ENCODE data around the gene TMEM115. TPM values are rescaled to one million over a fixed set of nuclear protein-coding genes. Genes with fewer than 3 reads are reported as not detected.

Gene TMEM115
- total RNA-seq, 1 donor from 2014 or later, result 18.4 TPM

DNA sequence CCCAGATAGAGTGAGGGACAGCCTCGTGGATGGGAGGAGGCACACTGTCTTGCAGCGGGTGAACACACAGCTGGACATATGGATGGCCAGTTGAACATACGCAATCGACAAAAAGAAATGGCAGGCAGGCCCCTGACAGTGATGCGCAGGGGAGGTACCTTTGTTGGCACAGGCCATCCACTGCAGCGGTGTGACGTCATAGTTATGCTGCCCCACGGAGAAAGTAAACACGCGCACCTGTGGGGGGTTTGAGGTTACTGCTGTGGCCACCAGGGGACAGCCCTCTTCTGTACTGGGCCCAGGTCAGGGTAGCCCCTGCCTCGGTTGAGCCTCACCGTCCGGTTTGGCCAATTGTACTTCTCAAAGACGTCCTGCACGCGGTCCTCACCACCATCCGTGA lies 19.4 kb upstream of the TMEM115 start:
- intact Hi-C loops (cut with micrococcal nuclease), result no loop called here

DNA sequence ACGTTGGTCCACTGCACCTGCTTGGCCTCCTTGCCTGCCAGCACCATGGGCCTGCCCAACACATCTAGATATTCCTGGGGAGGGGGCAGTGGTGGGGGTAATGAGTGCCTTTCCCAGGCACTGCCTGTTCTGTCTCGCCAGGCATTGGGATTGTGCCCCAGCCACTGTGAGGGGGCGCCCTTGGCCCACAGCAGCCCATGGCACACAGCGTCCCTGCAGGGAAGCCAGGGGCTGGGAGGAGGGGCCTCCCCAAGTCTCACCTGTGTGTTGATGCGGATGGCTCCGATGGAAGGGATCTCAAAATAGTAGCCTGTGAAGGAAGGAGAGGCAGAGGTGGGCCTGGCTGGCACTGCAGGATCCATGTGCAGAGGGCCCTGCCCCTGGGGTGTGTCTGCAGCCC lies 18.7 kb upstream of the TMEM115 start:
- intact Hi-C loops (cut with micrococcal nuclease), result no loop called here

DNA sequence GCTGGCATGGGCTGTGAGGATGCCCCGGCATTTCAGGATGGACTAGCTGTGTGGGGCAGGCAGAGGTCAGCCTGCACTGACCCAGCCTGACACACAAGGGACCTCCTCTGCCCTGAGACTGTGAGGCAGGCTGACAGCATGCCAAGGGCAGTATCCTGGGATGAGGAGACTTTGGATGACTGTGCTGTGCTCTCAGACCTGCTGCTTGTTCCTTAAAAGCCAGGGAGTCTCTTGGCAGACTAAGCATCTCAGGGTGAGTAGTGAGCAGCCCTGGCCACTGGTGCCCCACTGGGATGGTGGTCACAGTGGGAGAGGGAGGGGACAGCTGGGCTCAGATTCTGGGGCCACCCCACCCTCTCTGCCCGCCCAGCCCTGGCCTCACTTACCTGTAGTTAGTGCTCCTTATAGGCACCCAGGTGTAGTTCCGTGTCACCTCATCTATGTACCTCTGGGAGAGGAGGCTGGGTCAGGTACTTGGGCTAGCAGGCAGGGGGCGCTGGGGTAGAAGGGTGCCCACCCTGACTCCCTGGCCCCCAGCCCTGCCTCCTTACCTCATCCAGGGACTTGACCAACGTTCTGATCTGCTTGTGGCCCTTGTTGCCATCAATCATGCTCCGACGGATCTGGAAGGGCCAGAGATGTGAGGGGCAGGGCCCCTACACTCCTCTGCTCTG lies 16.1 kb upstream of the TMEM115 start:
- intact Hi-C loops (cut with micrococcal nuclease), result no loop called here

DNA sequence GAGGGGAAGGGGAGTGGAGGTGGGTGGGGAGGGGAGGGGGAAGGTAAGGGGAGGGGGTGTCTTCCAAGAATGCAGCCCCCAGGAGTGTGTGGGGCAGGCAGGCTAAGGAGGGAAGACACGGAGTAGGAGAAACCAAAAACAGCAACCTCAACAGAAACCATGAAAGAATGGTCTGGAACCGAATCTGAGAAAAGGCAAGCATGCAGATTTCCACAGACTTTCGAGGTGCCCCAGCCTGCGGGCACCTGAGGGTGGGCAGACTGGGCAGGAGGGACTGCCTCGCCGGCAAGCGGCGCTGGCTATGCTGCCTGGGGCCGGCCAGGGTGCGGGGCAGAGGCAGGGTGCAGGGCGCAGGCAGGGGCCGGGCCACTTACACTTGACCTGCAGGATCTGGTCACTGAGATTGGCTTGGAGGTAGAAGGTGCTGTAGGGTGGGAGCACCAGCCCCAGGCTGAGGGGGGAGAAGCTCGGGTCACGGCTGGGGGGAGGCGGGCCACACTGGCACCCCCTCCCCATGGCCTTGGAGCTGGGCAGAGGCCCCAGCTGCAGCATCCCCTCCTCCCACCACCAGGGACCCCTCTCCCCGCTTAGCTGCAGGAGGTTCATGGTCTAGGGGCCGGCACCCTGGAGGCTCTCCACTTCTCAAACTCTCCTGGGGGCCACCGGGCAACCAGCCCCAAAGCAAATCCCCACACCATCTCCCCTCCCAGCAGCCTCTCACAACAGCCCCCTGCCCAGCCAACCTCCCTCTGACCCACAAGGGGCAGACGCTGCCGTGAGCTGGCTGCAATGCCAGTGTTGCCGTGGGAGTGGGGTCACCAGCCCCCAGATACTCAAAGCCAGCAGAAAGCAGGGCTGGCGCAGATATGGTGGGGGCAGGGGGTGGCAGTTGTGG lies 15.3 kb upstream of the TMEM115 start:
- intact Hi-C loops (cut with micrococcal nuclease), result no loop called here

DNA sequence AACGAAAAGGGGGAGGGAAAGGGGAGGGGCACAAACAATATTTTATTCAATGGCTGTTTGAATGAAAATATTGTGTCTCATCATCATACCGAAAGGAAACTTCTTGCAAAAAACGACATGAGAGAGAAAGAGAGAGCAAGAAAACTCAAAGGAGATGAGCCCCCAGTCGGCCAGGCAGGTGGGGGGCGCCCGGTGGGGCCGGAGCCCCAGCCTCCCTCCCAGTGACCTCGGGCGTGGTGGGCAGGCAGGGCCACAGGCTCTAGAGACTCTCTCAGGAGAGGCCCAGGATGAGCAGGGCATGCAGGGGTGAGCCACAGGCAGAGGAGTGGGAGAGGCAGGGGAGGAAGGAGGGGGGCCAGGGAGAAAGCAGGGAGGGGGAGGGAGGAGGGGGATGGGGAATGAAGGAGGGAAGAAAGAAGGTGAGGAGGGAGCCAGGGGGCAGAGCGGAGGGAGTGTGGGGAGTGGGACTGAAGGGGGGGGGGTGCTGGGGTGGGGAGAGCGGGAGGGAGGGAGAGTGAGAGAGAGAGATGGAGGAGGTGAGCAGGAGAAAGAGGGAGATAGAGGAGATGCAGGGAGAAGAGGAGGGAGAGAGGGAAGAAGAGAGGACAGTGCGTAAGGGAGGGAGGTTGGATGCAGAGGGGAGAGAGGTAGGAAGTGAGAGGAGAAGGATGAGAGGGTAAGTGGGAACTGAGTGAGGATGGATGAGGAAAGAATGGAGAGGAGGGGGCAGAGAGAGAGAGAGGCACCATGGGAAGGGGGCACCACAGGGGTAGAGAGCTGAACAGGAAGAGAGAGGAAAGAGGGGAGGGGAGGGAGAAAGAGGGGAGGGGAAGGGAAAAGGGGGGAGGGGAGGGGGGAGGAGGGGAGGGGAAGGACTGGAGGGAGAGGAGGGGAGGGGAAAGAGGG lies 14.1 kb upstream of the TMEM115 start:
- intact Hi-C loops (cut with micrococcal nuclease), result no loop called here

DNA sequence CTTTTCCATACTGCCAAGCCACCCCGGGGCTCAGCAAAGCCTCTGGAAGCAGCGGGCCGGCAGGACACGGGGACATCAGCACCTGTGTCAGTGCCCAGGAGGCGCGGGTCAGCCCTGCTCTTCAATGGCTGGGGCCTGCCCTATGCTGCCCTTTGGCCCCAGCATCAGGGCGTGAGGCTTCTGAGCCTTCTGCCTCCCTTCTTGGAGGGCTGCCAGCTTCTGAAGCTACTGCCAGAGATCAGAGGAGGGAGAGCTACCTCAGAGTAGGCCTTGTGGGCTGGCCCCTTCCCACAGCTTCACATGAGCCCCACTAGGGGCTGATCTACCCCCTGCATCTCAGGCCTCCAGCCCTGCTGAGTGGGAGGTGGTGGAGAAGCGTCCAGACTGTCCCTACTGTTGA lies 13.0 kb upstream of the TMEM115 start:
- intact Hi-C loops (cut with micrococcal nuclease), result no loop called here

DNA sequence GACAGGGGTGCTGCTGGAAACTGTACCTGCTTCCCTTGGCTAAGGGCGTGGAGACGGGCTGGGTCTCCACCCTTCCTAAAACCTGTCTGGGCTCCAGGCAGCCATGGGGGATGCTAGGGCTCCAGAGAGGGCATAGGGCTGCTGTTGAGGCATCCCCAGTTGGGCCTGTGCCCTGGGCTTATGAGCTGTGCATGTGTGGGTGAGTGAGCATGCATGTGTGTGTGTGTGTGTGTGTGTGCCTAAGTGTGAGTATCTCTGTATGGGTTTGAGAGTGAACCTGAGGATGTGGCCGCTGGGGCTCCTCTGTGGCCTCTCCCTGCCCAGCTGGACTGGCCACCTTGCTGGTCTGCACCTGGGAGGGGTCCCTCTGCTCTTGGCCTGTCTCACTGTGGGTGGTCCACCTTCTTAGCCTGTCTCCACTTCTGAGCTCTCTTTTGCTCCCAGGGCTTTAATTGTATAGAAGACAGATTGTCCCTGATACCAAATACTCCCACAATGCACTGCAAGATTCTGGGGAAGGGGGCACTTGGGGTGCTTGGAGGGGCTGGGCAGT lies 11.9 kb upstream of the TMEM115 start:
- intact Hi-C loops (cut with micrococcal nuclease), result no loop called here

DNA sequence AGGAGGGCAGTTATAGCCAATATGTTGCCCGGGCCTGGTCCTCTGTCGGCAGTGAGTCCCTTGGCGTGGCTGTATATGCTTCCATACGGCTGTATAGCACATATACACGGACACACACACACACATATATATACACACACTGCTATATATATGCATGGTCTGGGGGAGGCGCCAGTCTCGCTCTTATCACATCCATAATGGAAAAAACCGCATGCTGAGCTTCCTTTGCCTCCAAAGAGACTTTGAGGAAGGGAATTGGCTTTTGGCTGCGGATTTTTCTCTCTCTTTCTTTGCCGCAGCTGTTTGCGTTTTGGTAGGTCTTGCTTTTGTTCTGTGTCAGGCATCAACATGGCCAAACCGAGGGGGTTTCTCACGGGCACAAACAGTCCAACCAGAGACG lies 11.3 kb upstream of the TMEM115 start:
- intact Hi-C loops (cut with micrococcal nuclease), result no loop called here

DNA sequence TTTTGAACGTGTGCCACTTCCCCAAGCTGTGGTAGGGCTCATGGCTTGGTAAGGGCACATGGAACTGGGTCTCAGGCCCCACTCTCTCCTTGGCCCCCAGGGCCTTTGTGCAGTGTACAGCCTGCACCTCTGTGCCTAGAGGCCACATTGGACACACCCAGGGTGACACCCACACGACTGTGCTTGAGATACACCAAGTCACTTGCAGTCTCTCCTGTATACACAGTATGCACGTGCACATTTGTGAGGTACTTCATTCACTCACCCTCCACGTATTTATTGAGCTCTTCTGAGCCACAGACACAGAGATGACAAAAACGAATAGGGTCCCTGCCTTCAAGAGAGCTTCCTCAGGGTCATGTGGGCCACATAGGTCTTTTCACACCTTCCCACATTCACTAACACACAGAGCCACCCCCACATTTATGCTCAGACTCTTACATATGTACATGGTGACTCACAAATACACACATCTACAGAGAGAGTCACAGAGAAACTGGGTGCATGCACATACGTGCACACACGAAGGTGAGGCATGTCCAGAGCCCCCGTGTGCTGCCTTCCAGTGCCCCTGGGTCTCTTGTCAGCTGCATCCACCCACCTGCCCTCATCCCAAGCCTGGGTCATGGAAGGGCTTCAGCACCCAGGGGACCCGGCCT lies 9.8 kb upstream of the TMEM115 start:
- intact Hi-C loops (cut with micrococcal nuclease), result no loop called here

DNA sequence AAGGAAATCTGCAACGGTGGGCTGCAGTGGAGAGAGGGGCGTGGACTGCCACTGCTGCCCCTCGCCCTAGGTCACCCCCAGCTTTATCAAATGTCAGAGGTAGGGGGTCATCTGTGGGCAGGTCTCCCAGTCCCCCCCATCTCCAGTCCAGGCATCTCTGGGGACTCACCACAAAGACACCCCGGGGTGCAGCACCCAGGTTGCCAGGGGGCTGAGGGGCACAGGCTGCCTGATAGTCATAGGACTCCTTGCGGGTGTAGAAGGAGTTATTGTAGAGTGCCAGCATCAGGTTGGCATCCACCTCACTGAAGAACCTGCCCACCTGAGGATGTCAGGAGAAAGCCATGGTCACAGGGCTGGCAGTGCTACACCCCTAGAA lies 6.5 kb upstream of the TMEM115 start:
- intact Hi-C loops (cut with micrococcal nuclease), result loop anchor here (2.0 kb wide), 1 partner anchor 15 kb away; the partner anchor contains the start of genes CYB561D2 and NPRL2

DNA sequence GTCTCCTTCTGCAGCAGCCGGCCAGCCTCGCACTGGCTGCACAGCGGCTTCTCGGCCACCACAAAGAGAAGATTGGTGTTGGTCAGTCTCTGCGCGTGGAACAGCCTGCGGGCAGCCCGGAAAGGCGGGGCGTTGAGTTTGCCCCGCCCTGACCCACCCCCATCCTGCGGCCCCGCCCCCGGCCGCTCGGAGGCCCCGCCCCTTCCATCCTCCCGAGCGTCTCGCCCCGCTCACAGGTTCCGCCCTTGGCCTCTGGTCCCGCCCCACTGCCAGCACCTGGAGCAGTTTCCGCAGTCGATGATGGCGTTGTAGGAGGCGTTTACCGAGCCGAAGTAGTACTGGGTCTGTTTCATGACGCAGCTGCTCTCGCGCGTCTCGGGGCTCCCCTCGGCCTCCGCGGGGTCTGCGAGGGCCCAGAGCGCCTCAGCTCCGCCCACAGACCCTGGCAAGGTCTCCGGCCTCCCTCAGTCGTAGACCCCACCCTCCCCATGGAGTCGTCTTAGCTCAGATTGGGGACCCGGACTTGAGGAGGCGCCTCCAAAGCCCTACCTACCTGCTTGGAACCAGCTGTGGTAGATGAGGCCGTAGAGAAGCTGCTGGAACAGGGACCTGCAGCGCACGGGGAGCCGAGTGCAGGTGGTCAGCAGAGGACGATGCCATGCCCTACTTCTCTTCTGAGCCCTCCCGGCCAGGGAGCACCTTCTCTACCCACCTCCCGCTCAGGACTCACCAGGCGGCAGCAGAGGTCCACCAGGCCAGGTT lies 5.9 kb upstream of the TMEM115 start:
- intact Hi-C loops (cut with micrococcal nuclease), result loop anchor here (2.0 kb wide), 1 partner anchor 14 kb away; the partner anchor contains the start of genes CYB561D2 and NPRL2

DNA sequence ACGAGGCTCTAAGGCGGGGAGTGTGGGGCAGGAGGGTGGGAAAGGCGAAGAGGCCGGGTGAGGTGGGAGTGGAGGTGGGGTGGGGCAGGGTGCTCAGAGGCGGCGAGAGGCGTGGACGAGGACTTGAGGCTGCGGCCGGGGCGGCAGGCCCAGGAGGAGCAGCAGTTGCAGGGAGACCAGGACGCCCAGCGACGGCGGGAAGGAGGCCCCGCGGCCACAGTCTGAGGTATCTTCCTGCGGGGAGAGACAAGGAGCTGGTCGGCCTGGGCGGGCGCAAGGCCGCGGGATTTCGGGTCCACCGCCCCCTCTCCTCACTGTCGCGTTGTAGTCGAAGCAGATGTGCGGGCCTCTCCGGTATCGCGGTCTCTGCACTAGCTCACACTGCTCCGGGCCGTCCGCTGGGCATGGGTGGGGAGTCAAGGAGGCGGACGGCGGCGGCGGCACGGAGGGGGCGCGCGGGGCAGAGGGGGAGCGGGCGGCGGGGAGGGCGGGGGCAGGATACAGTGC lies 5.3 kb upstream of the TMEM115 start:
- intact Hi-C loops (cut with micrococcal nuclease), result loop anchor here (2.0 kb wide), 1 partner anchor 14 kb away; the partner anchor contains the start of genes CYB561D2 and NPRL2

DNA sequence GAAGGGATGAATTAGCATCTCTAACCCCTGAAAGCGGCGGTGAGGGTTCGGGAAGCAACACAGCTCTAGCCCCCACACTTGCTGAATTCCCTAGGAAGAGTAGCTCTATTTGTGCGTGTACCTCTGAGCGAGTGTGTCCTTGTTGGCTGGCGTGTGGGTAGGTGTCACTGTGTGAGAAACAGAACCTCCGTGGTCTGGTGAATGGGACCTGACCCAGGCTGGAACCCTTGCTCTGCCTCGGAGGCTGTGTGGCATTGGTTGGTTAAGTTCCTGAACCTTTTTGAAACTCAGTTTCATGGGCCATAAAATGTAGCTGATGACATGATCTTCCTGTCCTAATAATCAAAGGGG lies 414 bp upstream of the TMEM115 start:
- intact Hi-C loops (cut with micrococcal nuclease), result loop anchor here (1.0 to 2.0 kb wide), 2 partner anchors 8 to 23 kb away; no protein-coding TSS in a partner anchor

DNA sequence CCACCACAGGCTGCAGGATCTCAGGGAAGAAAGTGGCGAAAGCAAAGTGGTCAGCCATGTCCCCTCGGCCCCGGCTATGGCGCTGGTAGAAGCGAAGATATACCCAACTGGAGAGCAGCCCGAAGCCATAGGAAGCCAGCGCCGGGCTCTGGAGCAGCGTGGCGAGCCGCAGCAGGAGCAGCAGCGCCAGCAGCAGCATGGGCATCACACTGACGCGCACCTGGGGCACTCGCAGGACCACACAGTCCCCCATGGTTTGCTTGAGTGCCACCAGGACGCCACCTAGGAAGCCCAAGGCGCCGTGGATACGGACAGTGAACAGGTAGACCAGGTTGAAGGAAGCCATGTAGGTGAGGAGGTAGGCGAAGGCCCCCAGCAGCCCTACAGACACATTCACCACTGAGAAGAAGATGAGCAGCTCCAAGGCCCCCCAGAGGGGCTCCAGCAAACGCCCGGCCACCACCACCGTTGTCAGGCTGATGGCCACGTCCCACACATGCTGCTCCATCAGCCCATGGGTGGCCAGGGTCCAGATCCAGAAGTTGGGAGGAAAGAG lies 888 bp downstream of the TMEM115 start:
- intact Hi-C loops (cut with micrococcal nuclease), result loop anchor here (2.0 kb wide), 1 partner anchor 22 kb away; no protein-coding TSS in a partner anchor

DNA sequence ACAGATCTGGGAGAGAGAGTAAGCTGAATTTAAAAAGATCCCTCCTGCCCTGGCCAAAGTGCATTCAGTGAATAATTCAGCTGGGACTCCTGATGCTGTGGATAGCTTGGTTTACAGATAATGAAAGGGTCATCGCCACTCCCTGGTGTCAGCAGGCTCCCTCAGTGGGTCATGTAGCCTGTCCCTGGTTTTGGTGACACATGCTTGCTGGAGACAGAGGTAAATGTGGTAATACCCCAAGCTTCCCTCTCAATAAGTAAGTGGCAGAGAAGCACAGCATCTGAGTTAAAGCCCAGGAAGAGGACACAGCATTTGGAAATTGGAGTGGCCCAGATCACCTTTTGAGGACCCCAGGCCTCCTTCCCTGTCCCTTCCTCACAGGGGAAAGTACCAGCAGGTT lies 1.8 kb downstream of the TMEM115 start:
- intact Hi-C loops (cut with micrococcal nuclease), result no loop called here

DNA sequence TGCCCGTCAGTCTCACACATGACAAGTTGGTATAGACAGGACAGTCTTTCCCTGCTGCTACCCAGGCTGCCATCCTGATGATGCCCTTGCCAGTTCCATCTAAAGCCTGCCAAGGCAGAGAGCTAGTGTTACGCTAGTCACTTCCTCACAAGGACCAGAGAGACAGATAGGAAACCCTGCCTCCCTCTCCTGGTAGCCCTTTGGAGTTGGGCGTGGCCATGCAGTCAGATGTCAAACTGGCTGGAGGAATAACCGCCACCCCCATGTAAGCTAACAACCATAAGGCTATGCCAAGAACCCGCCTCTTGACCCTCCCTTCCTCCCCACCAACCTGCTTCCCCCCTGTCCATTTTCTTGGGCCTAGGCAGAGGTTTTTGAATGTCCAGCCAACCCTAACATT lies 2.8 kb downstream of the TMEM115 start:
- intact Hi-C loops (cut with micrococcal nuclease), result no loop called here

DNA sequence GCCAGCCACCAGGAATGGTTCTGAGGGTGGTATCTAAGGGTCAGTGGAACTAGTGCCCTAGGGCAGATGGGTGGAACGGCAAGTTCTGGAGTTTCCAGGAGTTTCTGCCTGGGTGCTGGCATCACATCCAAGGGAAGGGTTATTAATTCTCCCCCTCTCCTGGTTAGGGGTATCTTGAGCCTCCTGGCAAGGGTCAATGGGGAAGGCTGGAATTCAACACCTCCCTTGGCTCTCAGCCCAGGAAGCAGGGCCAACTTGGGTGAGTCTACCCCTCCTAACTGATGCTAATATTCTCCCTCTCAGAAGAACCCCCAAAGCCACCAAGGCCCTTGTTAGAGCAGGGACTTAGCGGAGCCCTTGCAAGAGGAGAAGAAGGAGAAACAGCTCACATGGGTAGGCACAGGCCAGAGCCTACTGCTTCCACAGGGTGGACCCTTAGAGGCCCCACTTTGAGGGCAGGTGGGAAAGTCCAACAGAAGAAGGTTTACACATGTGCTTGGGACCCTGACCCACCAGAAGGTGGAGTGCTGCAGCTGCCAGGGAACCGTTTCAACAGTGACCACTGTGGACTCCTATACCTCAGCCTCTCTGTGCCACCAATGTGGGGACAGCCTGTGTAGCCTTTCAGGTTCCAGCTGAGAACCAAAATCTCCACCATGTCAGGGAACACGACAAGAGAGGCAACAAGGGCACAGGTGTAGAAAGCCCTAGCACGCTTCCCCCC lies 3.3 kb downstream of the TMEM115 start:
- intact Hi-C loops (cut with micrococcal nuclease), result no loop called here

DNA sequence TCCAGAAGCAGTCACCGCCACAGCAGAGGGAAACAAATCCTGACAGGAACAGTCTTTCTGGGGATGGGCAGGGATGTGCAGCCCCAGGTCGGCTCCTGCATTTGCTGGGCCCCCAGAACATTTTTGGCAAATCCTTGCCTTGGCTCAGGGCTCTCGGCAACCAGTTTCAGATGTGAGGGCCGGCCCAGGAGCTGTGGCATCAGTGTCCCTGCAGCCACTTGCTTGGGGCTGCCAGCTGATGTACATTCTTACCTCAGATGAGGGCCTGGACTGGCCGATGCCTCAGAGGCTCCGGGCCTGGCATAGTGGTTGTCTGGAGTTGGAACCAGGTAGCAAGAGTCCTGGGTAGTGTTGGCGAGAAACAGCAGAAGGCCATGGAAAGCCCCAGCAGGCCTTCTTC lies 4.5 kb downstream of the TMEM115 start:
- intact Hi-C loops (cut with micrococcal nuclease), result no loop called here
